H1 (cell line): ENCODE data around the gene HECTD1. TPM values are rescaled to one million over a fixed set of nuclear protein-coding genes. Genes with fewer than 3 reads are reported as not detected.

ENCODE experiments used
- CBX5 ChIP-seq: fragments of 300-800, 300-1000 bp; sonication (generic); IDR thresholded peaks from 2 replicates; pipeline ENCODE4 v1.7.1; 2016; ENCODE audit warnings: antibody characterized with exemption, low read length, low read depth
- CREB1 ChIP-seq: IDR thresholded peaks from 2 replicates; pipeline ENCODE4 v1.6.1; 2012; ENCODE audit warnings: inconsistent platforms
- EGR1 ChIP-seq: IDR thresholded peaks from 2 replicates; pipeline ENCODE4 v1.6.1; 2011; ENCODE audit warnings: low read depth, low read length, borderline replicate concordance
- GABPA ChIP-seq: IDR thresholded peaks from 2 replicates; pipeline ENCODE4 v1.6.1; 2011; ENCODE audit warnings: mild to moderate bottlenecking, low read length, moderate library complexity, borderline replicate concordance; ENCODE audit not compliant: insufficient read depth
- GTF2F1 ChIP-seq: IDR thresholded peaks from 2 replicates; pipeline ENCODE4 v1.6.1; 2012; ENCODE audit warnings: low read depth, low read length, improper control_type of control experiment, borderline replicate concordance
- JUN ChIP-seq: IDR thresholded peaks from 2 replicates; pipeline ENCODE4 v1.6.1; 2011; ENCODE audit warnings: low read depth, mild to moderate bottlenecking, improper control_type of control experiment, low read length
- KDM1A ChIP-seq: fragments of 200-600, 300-600 bp; sonication (generic); IDR thresholded peaks from 2 replicates; pipeline ENCODE4 v1.7.1; 2016; ENCODE audit warnings: mild to moderate bottlenecking, low read length, borderline replicate concordance
- MAFK ChIP-seq: IDR thresholded peaks from 2 replicates; pipeline ENCODE4 v1.6.1; 2012; ENCODE audit warnings: low read depth, mild to moderate bottlenecking, improper control_type of control experiment, low read length
- NANOG ChIP-seq: IDR thresholded peaks from 2 replicates; pipeline ENCODE4 v1.6.1; 2011; ENCODE audit warnings: low read length, low read depth, mild to moderate bottlenecking, inconsistent platforms; ENCODE audit not compliant: insufficient read depth, poor library complexity, severe bottlenecking
- POU5F1 ChIP-seq: IDR thresholded peaks from 2 replicates; pipeline ENCODE4 v1.6.1; 2011; ENCODE audit warnings: low read depth, mild to moderate bottlenecking, low read length, moderate library complexity
- RAD21 ChIP-seq, 2 experiments: IDR thresholded peaks in 1 of 2; conservative IDR thresholded peaks in 1 of 2; 2 replicates each; pipeline ENCODE4 v1.6.1; 2011; ENCODE audit warnings: low read depth in 2 of 2, low read length in 2 of 2, improper control_type of control experiment in 1 of 2, inconsistent platforms in 1 of 2, mild to moderate bottlenecking in 1 of 2, moderate library complexity in 1 of 2
- SAP30 ChIP-seq: fragments of 300-600 bp; sonication (generic); IDR thresholded peaks from 2 replicates; pipeline ENCODE4 v1.7.1; 2012; ENCODE audit warnings: low read length, moderate library complexity, mild to moderate bottlenecking, inconsistent platforms; ENCODE audit not compliant: insufficient read depth, insufficient replicate concordance
- SIRT6 ChIP-seq: IDR thresholded peaks from one replicate; pipeline ENCODE4 v1.7.1; 2012; ENCODE audit warnings: low read length, inconsistent platforms
- SIX5 ChIP-seq: IDR thresholded peaks from 2 replicates; pipeline ENCODE4 v1.6.1; 2011; ENCODE audit warnings: mild to moderate bottlenecking, low read depth, low read length
- SUZ12 ChIP-seq: fragments of 200-600 bp; sonication (generic); IDR thresholded peaks from 2 replicates; pipeline ENCODE4 v1.6.1; 2012; ENCODE audit warnings: mild to moderate bottlenecking, inconsistent platforms, low read length, moderate library complexity, mixed read lengths
- TEAD4 ChIP-seq: IDR thresholded peaks from 2 replicates; pipeline ENCODE4 v1.6.1; 2012; ENCODE audit warnings: low read depth, low read length, inconsistent platforms, mixed read lengths
- polyA plus RNA-seq, 7 experiments: library from polyadenylated mRNA; depleted of rRNA in 3 of 7; stranded (reverse) in 5 of 7; unstranded in 2 of 7; fragments of >200 nt in 5 of 7; fragments of 200-250 nt in 2 of 7; gene quantifications; 1 replicate in 5 of 7; 2 replicates in 1 of 7; 4 replicates in 1 of 7; pipeline versions ENCODE4 v1.2.1 to v1.2.3, GENCODE V29; 2011 to 2013; ENCODE audit warnings: missing spikeins in 2 of 7, mixed read lengths in 2 of 7
- total RNA-seq: library from RNA; stranded (reverse); fragmentation: NEBNext Ultra II Directional; extraction: Animal tissue kit (Norgen Biotek cat#: 25700); gene quantifications from 2 replicates; pipeline ENCODE4 v1.2.1, GENCODE V29; 2021
- TF ChIP-seq, protein P1 (sequence below): IDR thresholded peaks from 2 replicates; pipeline ENCODE4 v1.6.1; 2012; ENCODE audit warnings: inconsistent platforms
- TF ChIP-seq, protein P2 (sequence below): IDR thresholded peaks from 2 replicates; pipeline ENCODE4 v1.6.1; 2012; ENCODE audit warnings: low read length, inconsistent platforms
- TF ChIP-seq, protein P3 (sequence below), 3 experiments: IDR thresholded peaks; 1 replicate in 2 of 3; 2 replicates in 1 of 3; pipeline versions ENCODE4 v1.5.1 to v1.6.1; 2011; ENCODE audit warnings: low read length in 3 of 3, mild to moderate bottlenecking in 3 of 3, inconsistent platforms in 2 of 3, low read depth in 1 of 3, moderate library complexity in 1 of 3; ENCODE audit not compliant: insufficient read depth in 1 of 3; ENCODE audit errors: control extremely low read depth in 1 of 3

The HECTD1 gene
- total and polyA plus RNA-seq, 2 of the 8 experiments (the other 6 are each of a cell fraction or from before 2014, with no cell fraction given) = 44.7 to 105 TPM

DNA sequence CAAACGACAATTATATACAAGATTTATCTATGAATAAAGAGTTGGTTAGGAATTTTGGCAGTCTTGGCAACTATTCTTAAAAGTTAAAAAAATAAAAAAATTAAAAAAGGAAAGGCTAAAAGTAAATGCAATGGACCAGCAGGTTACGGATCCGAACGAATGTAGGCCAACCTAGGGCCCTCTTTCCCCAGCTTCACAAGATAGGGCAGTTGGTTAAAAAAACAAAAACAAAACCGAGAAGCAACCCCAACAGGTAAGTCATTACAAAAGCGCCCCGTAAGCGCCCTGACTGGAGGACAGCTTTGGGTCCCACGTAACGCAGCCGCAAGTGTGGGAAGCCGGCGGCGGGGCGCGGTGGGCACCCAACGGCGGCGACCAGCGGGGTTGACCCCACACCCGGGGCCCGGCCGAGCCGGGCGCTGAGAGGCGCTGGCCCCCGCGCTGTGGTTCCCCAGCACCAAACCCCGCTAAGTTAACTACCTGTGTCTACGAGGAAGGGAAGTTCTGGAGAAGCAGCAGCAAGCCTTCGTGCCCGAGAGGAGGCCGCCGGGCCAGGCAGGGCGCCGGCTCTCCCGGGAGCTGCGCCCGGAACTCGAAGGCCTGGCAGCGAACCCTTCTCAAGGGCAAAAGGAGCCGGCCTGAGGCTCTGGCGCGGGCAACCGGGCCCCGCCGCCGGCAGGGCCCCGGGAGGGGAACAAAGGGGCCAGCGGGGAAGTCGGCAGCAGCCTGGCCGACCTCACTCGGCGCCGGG lies 882 bp downstream of the HECTD1 start (continued):
- TF ChIP-seq, protein P1, sequence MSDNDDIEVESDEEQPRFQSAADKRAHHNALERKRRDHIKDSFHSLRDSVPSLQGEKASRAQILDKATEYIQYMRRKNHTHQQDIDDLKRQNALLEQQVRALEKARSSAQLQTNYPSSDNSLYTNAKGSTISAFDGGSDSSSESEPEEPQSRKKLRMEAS = no peak
- TF ChIP-seq SIRT6 (no peak), KDM1A (no peak), CBX5 (no peak), SIX5 (no peak), RAD21 (IDR thresholded peaks at IDR 0.05 in 1 of 2, conservative IDR thresholded peaks at IDR 0.05 in 1 of 2; ENCODE audit: low read depth in 2 of 2, low read length in 2 of 2) (no peak), SUZ12 (no peak), GTF2F1 (no peak), JUN (no peak), EGR1 (no peak), GABPA (no peak), MAFK (no peak), SAP30 (no peak), CREB1 (no peak), NANOG (no peak), POU5F1 (no peak), TEAD4 (no peak)
- TF ChIP-seq, protein P2, sequence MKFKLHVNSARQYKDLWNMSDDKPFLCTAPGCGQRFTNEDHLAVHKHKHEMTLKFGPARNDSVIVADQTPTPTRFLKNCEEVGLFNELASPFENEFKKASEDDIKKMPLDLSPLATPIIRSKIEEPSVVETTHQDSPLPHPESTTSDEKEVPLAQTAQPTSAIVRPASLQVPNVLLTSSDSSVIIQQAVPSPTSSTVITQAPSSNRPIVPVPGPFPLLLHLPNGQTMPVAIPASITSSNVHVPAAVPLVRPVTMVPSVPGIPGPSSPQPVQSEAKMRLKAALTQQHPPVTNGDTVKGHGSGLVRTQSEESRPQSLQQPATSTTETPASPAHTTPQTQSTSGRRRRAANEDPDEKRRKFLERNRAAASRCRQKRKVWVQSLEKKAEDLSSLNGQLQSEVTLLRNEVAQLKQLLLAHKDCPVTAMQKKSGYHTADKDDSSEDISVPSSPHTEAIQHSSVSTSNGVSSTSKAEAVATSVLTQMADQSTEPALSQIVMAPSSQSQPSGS = no peak
- TF ChIP-seq, protein P3, sequence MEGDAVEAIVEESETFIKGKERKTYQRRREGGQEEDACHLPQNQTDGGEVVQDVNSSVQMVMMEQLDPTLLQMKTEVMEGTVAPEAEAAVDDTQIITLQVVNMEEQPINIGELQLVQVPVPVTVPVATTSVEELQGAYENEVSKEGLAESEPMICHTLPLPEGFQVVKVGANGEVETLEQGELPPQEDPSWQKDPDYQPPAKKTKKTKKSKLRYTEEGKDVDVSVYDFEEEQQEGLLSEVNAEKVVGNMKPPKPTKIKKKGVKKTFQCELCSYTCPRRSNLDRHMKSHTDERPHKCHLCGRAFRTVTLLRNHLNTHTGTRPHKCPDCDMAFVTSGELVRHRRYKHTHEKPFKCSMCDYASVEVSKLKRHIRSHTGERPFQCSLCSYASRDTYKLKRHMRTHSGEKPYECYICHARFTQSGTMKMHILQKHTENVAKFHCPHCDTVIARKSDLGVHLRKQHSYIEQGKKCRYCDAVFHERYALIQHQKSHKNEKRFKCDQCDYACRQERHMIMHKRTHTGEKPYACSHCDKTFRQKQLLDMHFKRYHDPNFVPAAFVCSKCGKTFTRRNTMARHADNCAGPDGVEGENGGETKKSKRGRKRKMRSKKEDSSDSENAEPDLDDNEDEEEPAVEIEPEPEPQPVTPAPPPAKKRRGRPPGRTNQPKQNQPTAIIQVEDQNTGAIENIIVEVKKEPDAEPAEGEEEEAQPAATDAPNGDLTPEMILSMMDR (IDR thresholded peaks at IDR 0.05; ENCODE audit: control extremely low read depth in 1 of 3, insufficient read depth in 1 of 3, low read depth in 1 of 3, low read length in 3 of 3) = no peak
